H1 (cell line): ENCODE measurements around the gene C1RL. TPM values are rescaled to one million over a fixed set of nuclear protein-coding genes. Genes with fewer than 3 reads are reported as not detected.

Source experiments
- CEBPB ChIP-seq: IDR thresholded peaks from 2 replicates; pipeline ENCODE4 v1.6.1; 2012; ENCODE audit warnings: low read depth, low read length
- CHD2 ChIP-seq: IDR thresholded peaks from 2 replicates; pipeline ENCODE4 v1.6.1; 2012; ENCODE audit warnings: low read length, improper control_type of control experiment
- HDAC6 ChIP-seq: IDR thresholded peaks from one replicate; pipeline ENCODE4 v1.7.1; 2012; ENCODE audit warnings: low read depth, mild to moderate bottlenecking, inconsistent platforms, low read length, moderate library complexity
- KDM4A ChIP-seq: IDR thresholded peaks from one replicate; pipeline ENCODE4 v1.7.1; 2012; ENCODE audit warnings: low read depth, mild to moderate bottlenecking, moderate library complexity, low read length, inconsistent platforms; ENCODE audit not compliant: severe bottlenecking
- NANOG ChIP-seq: IDR thresholded peaks from 2 replicates; pipeline ENCODE4 v1.6.1; 2011; ENCODE audit warnings: low read length, low read depth, mild to moderate bottlenecking, inconsistent platforms; ENCODE audit not compliant: insufficient read depth, poor library complexity, severe bottlenecking
- PHF8 ChIP-seq: fragments of 200-600 bp; sonication (generic); conservative IDR thresholded peaks from 2 replicates; pipeline ENCODE4 v1.7.1; 2012; ENCODE audit warnings: low read depth, mild to moderate bottlenecking, inconsistent platforms, low read length, moderate library complexity
- POLR2A ChIP-seq, 2 experiments: IDR thresholded peaks; 1 replicate in 1 of 2; 2 replicates in 1 of 2; pipeline ENCODE4 v1.6.1; 2011; ENCODE audit warnings: low read depth in 2 of 2, low read length in 2 of 2, mild to moderate bottlenecking in 2 of 2; ENCODE audit errors: control extremely low read depth in 1 of 2
- RAD21 ChIP-seq, 2 experiments: IDR thresholded peaks in 1 of 2; conservative IDR thresholded peaks in 1 of 2; 2 replicates each; pipeline ENCODE4 v1.6.1; 2011; ENCODE audit warnings: low read depth in 2 of 2, low read length in 2 of 2, improper control_type of control experiment in 1 of 2, inconsistent platforms in 1 of 2, mild to moderate bottlenecking in 1 of 2, moderate library complexity in 1 of 2
- RBBP5 ChIP-seq: IDR thresholded peaks from 2 replicates; pipeline ENCODE4 v1.7.1; 2012; ENCODE audit warnings: low read depth, mild to moderate bottlenecking, inconsistent platforms, low read length, moderate library complexity, borderline replicate concordance
- RFX5 ChIP-seq: IDR thresholded peaks from 2 replicates; pipeline ENCODE4 v1.6.1; 2011; ENCODE audit warnings: low read depth, low read length, improper control_type of control experiment, borderline replicate concordance
- RXRA ChIP-seq: IDR thresholded peaks from 2 replicates; pipeline ENCODE4 v1.6.1; 2011; ENCODE audit warnings: low read depth, mild to moderate bottlenecking, low read length, moderate library complexity; ENCODE audit not compliant: insufficient read depth
- SIN3A ChIP-seq, 2 experiments: IDR thresholded peaks in 1 of 2; conservative IDR thresholded peaks in 1 of 2; 2 replicates each; pipeline ENCODE4 v1.6.1; 2011 to 2012; ENCODE audit warnings: low read length in 2 of 2, improper control_type of control experiment in 1 of 2, low read depth in 1 of 2, mild to moderate bottlenecking in 1 of 2
- TAF1 ChIP-seq: IDR thresholded peaks from 2 replicates; pipeline ENCODE4 v1.6.1; 2011; ENCODE audit warnings: mild to moderate bottlenecking, low read depth, low read length
- TCF12 ChIP-seq: IDR thresholded peaks from 2 replicates; pipeline ENCODE4 v1.6.1; 2011; ENCODE audit warnings: low read depth, mild to moderate bottlenecking, low read length
- YY1 ChIP-seq: IDR thresholded peaks from 2 replicates; pipeline ENCODE4 v1.6.1; 2011; ENCODE audit warnings: low read depth, mild to moderate bottlenecking, low read length
- polyA plus RNA-seq, 7 experiments: library from polyadenylated mRNA; depleted of rRNA in 3 of 7; stranded (reverse) in 5 of 7; unstranded in 2 of 7; fragments of >200 nt in 5 of 7; fragments of 200-250 nt in 2 of 7; gene quantifications; 1 replicate in 5 of 7; 2 replicates in 1 of 7; 4 replicates in 1 of 7; pipeline versions ENCODE4 v1.2.1 to v1.2.3, GENCODE V29; 2011 to 2013; ENCODE audit warnings: missing spikeins in 2 of 7, mixed read lengths in 2 of 7
- total RNA-seq: library from RNA; stranded (reverse); fragmentation: NEBNext Ultra II Directional; extraction: Animal tissue kit (Norgen Biotek cat#: 25700); gene quantifications from 2 replicates; pipeline ENCODE4 v1.2.1, GENCODE V29; 2021
- TF ChIP-seq, protein P1 (sequence below), 3 experiments: IDR thresholded peaks; 1 replicate in 2 of 3; 2 replicates in 1 of 3; pipeline versions ENCODE4 v1.5.1 to v1.6.1; 2011; ENCODE audit warnings: low read length in 3 of 3, mild to moderate bottlenecking in 3 of 3, inconsistent platforms in 2 of 3, low read depth in 1 of 3, moderate library complexity in 1 of 3; ENCODE audit not compliant: insufficient read depth in 1 of 3; ENCODE audit errors: control extremely low read depth in 1 of 3
- TF ChIP-seq, protein P2 (sequence below): IDR thresholded peaks from 2 replicates; pipeline ENCODE4 v1.6.1; 2011; ENCODE audit warnings: low read length, improper control_type of control experiment

C1RL gene
- total and polyA plus RNA-seq, 2 of the 8 experiments (the other 6 are each of a cell fraction or from before 2014, with no cell fraction given) = 11.4 to 15.5 TPM

DNA sequence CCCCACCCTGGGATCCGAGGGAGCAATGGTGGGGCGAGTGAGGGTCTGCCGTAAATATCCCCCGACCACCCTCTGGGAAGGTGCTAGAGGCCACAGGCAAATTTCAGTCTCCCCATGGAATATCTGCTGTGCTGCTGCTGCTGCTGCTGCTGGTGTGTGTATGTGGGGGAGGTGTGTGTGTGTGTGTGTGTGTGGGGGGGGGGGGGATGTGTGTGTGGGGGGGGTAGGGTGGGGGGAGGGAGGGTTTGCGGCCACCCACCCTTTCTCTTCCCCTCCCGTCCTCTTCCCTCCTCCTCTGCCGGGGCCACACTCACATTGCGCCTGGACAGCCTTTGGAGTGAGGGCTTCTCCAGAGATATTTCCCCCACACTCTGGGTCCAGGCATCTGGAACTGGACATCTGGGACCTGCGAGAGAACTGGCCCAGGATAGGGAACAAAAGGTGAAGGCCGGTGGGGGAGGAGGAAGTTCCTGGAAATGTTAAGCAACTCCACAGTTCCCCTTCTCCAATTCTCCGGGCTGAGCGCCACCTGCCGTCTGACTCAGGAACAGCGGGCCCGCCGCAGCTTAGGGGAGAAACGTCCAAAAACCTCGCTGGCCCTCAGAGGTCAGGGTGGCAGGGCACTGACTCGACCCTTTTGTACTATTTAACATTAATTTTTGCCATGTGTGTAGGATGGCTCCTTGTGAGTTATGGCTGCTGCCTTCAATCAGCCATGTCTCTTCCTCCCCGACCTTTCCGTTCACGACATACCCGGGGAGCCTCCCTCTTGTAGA lies at the start of gene C1RL (continued):
- no peak for TF ChIP-seq RXRA
- peak; percentile 66 to 79 for TF ChIP-seq RAD21 (IDR thresholded peaks at IDR 0.05 in 1 of 2, conservative IDR thresholded peaks at IDR 0.05 in 1 of 2; ENCODE audit: low read depth in 2 of 2, low read length in 2 of 2)
- TF ChIP-seq, protein P1, sequence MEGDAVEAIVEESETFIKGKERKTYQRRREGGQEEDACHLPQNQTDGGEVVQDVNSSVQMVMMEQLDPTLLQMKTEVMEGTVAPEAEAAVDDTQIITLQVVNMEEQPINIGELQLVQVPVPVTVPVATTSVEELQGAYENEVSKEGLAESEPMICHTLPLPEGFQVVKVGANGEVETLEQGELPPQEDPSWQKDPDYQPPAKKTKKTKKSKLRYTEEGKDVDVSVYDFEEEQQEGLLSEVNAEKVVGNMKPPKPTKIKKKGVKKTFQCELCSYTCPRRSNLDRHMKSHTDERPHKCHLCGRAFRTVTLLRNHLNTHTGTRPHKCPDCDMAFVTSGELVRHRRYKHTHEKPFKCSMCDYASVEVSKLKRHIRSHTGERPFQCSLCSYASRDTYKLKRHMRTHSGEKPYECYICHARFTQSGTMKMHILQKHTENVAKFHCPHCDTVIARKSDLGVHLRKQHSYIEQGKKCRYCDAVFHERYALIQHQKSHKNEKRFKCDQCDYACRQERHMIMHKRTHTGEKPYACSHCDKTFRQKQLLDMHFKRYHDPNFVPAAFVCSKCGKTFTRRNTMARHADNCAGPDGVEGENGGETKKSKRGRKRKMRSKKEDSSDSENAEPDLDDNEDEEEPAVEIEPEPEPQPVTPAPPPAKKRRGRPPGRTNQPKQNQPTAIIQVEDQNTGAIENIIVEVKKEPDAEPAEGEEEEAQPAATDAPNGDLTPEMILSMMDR (IDR thresholded peaks at IDR 0.05; ENCODE audit: control extremely low read depth in 1 of 3, insufficient read depth in 1 of 3, low read depth in 1 of 3, low read length in 3 of 3) = peak; percentile 82 to 95 (median 91)
- peak; percentile 33 to 36; a peak in 1 of 4 replicates for TF ChIP-seq SIN3A (conservative IDR thresholded peaks at IDR 0.05 in 1 of 2, IDR thresholded peaks at IDR 0.05 in 1 of 2; ENCODE audit: low read depth in 1 of 2, low read length in 2 of 2)
- peak; percentile 37; the same call in 1 of the 2 replicates for TF ChIP-seq YY1
- TF ChIP-seq PHF8 = no peak
- 0 out of 2 replicates have a peak, but pooled peaks have one; percentile 38 for TF ChIP-seq CHD2
- TF ChIP-seq NANOG = no peak
- peak; percentile 37; the same call in 1 of the 2 replicates for TF ChIP-seq TAF1
- TF ChIP-seq CEBPB = peak; percentile 98
- TF ChIP-seq RBBP5 = no peak; the same call in 1 of the 2 replicates
- no peak for TF ChIP-seq RFX5
- 0 out of 3 replicates have a peak, but pooled peaks of 1 of the 2 experiments have one; percentile 3 for TF ChIP-seq POLR2A (IDR thresholded peaks at IDR 0.05; ENCODE audit: control extremely low read depth in 1 of 2, low read depth in 2 of 2, low read length in 2 of 2)
- TF ChIP-seq, protein P2, sequence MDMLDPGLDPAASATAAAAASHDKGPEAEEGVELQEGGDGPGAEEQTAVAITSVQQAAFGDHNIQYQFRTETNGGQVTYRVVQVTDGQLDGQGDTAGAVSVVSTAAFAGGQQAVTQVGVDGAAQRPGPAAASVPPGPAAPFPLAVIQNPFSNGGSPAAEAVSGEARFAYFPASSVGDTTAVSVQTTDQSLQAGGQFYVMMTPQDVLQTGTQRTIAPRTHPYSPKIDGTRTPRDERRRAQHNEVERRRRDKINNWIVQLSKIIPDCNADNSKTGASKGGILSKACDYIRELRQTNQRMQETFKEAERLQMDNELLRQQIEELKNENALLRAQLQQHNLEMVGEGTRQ = no peak
- TF ChIP-seq HDAC6 = no peak
- no peak for TF ChIP-seq TCF12
- TF ChIP-seq KDM4A = peak; percentile 54
